Caco-2 (cell line): ENCODE results near the gene TGM3. TPM values are rescaled to one million over a fixed set of nuclear protein-coding genes. Genes with fewer than 3 reads are reported as not detected.

Experiments used
- BruUV-seq: library from RNA; stranded (reverse); fragments of 400-500 nt; replicated peaks from 2 replicates; lab custom pipeline; 2021; lab: Mats Ljungman, UMichigan
- CTCF ChIA-PET: fragments of 300-600 bp; sonication (Branson Sonifier 250); formaldehyde crosslinking; loops from one replicate; lab custom pipeline; 2022; ENCODE audit warnings: antibody characterized with exemption; lab: Charles Lee
- POLR2A ChIA-PET: fragments of 300-600 bp; sonication (Branson Sonifier 250); formaldehyde crosslinking; loops from one replicate; lab custom pipeline; 2022; ENCODE audit warnings: antibody characterized with exemption; lab: Charles Lee
- DNase-seq, 2 experiments: peaks; one replicate each; pipeline versions ENCODE4 v3.0.0 to v3.0.0-alpha.2; 2020 to 2022
- H3K27me3 ChIP-seq: replicated peaks from 2 replicates; pipeline ENCODE4 v1.6.0; 2011; ENCODE audit warnings: low read length; ENCODE audit not compliant: control insufficient read depth, insufficient read depth
- H3K36me3 ChIP-seq: 2 replicates; pipeline ENCODE4 v1.5.1; 2011; ENCODE audit warnings: low read length; ENCODE audit not compliant: control insufficient read depth, insufficient read depth
- H3K4me1 ChIP-seq: fragments of 250-450 bp; sonication (Bioruptor Pico); 2 replicates; pipeline ENCODE4 v1.5.1; 2020; ENCODE audit warnings: mild to moderate bottlenecking
- H3K4me3 ChIP-seq: 2 replicates; pipeline ENCODE4 v1.5.1; 2011; ENCODE audit warnings: low read depth, mild to moderate bottlenecking, control low read depth, low read length
- H3K9me3 ChIP-seq: fragments of 250-450 bp; sonication (Bioruptor Pico); 2 replicates; pipeline ENCODE4 v1.5.1; 2020; ENCODE audit warnings: mild to moderate bottlenecking, moderate library complexity
- H3K27ac Mint-ChIP-seq: one replicate; pipeline ENCODE4 v1.8.0; 2022; ENCODE audit warnings: mixed read lengths; ENCODE audit not compliant: unreplicated experiment
- H3K27me3 Mint-ChIP-seq: one replicate; pipeline ENCODE4 v1.8.0; 2022; ENCODE audit warnings: mixed read lengths; ENCODE audit not compliant: insufficient read depth, unreplicated experiment
- H3K36me3 Mint-ChIP-seq: one replicate; pipeline ENCODE4 v1.8.0; 2022; ENCODE audit warnings: mild to moderate bottlenecking, mixed read lengths; ENCODE audit not compliant: insufficient read depth, unreplicated experiment
- H3K4me1 Mint-ChIP-seq: one replicate; pipeline ENCODE4 v1.8.0; 2022; ENCODE audit warnings: low read depth, mixed read lengths; ENCODE audit not compliant: unreplicated experiment
- H3K4me3 Mint-ChIP-seq: one replicate; pipeline ENCODE4 v1.8.0; 2022; ENCODE audit warnings: mild to moderate bottlenecking, moderate library complexity, mixed read lengths; ENCODE audit not compliant: unreplicated experiment
- H3K9me3 Mint-ChIP-seq: one replicate; pipeline ENCODE4 v1.8.0; 2022; ENCODE audit warnings: mixed read lengths; ENCODE audit not compliant: unreplicated experiment
- CTCF ChIP-seq, 2 experiments: fragments of 200-600 bp in 1 of 2; IDR thresholded peaks; 1 replicate in 1 of 2; 2 replicates in 1 of 2; pipeline versions ENCODE4 v1.5.1 to v1.8.0; 2011 to 2022; ENCODE audit warnings: antibody characterized with exemption in 1 of 2, control low read depth in 1 of 2, inconsistent platforms in 1 of 2, low read depth in 1 of 2, low read length in 1 of 2, mild to moderate bottlenecking in 1 of 2, moderate library complexity in 1 of 2; ENCODE audit not compliant: insufficient read depth in 1 of 2, severe bottlenecking in 1 of 2, unreplicated experiment in 1 of 2
- intact Hi-C: fragments of 100-400 bp; cut with micrococcal nuclease; formaldehyde crosslinking; loops from one replicate; pipeline ENCODE4 v1.10.0; 2022; ENCODE audit not compliant: unreplicated experiment
- total RNA-seq: library from RNA; stranded (reverse); gene quantifications from 2 replicates; pipeline ENCODE4 v1.2.3, GENCODE V29; 2022

The TGM3 gene
- total RNA-seq, 1 experiment from 2014 or later: 0.20 TPM

GRCh38 chr20:2314759-2315439 lies 19.1 kb downstream of the TGM3 start:
- peaks cover 4% of the 10 kb centered on the region for H3K27me3 Mint-ChIP-seq
- H3K4me3 Mint-ChIP-seq: no peak overlapping the region
- no peaks in the 10 kb centered on the region for H3K9me3 Mint-ChIP-seq
- H3K27me3 ChIP-seq: no peaks in the 10 kb centered on the region
- POLR2A ChIA-PET: no interaction called here
- no peaks in the 10 kb centered on the region for H3K36me3 ChIP-seq
- H3K9me3 ChIP-seq: no peaks in the 10 kb centered on the region
- intact Hi-C loops: no loop called here
- CTCF ChIA-PET: no interaction called here
- peak in 1 of 2 experiments; percentile 66 for DNase-seq
- H3K4me3 ChIP-seq: no peak overlapping the region
- peaks cover 7% of the 10 kb centered on the region for H3K4me1 Mint-ChIP-seq
- no peak for TF ChIP-seq CTCF (IDR thresholded peaks at IDR 0.05; ENCODE audit: insufficient read depth in 1 of 2, low read depth in 1 of 2, low read length in 1 of 2, severe bottlenecking in 1 of 2, unreplicated experiment in 1 of 2)
- H3K27ac Mint-ChIP-seq: peak overlapping the region; percentile 57
- no TSS peak for BruUV-seq
- H3K4me1 ChIP-seq: no peaks in the 10 kb centered on the region
- no peaks in the 10 kb centered on the region for H3K36me3 Mint-ChIP-seq

- no peak overlapping the region for H3K4me3 ChIP-seq
- TF ChIP-seq CTCF (IDR thresholded peaks at IDR 0.05; ENCODE audit: insufficient read depth in 1 of 2, low read depth in 1 of 2, low read length in 1 of 2, severe bottlenecking in 1 of 2, unreplicated experiment in 1 of 2): no peak
- peaks cover 7% of the 10 kb centered on the region for H3K4me1 Mint-ChIP-seq
- no peaks in the 10 kb centered on the region for H3K36me3 Mint-ChIP-seq
- BruUV-seq: no TSS peak
- H3K27me3 ChIP-seq: no peaks in the 10 kb centered on the region
- H3K27ac Mint-ChIP-seq: no peak overlapping the region
- ChIA-PET CTCF (no interaction called here), POLR2A (no interaction called here)
- H3K9me3 ChIP-seq: no peaks in the 10 kb centered on the region
- H3K4me3 Mint-ChIP-seq: no peak overlapping the region
- intact Hi-C loops: no loop called here
- no peak for DNase-seq
- no peaks in the 10 kb centered on the region for H3K9me3 Mint-ChIP-seq
- no peaks in the 10 kb centered on the region for H3K36me3 ChIP-seq
- no peaks in the 10 kb centered on the region for H3K4me1 ChIP-seq
- peaks cover 4% of the 10 kb centered on the region for H3K27me3 Mint-ChIP-seq
Observed at GRCh38 chr20:2315440-2315778, 19.6 kb downstream of the TGM3 start.

GRCh38 chr20:2316847-2317495 lies 21.2 kb downstream of the TGM3 start:
- CTCF ChIA-PET: interaction anchor here (0.7 kb wide), 1 partner anchor 540 kb away, joined by 3 read pairs; no protein-coding TSS in a partner anchor

More at GRCh38 chr20:2316847-2317495, 21.2 kb downstream of the TGM3 start:
- Mint-ChIP-seq H3K36me3 (no peaks in the 10 kb centered on the region), H3K9me3 (no peaks in the 10 kb centered on the region), H3K4me1 (peaks cover 7% of the 10 kb centered on the region), H3K4me3 (no peak overlapping the region), H3K27ac (no peak overlapping the region), H3K27me3 (peaks cover 7% of the 10 kb centered on the region)
- Histone ChIP-seq H3K4me1 (no peaks in the 10 kb centered on the region), H3K36me3 (no peaks in the 10 kb centered on the region), H3K4me3 (no peak overlapping the region), H3K27me3 (no peaks in the 10 kb centered on the region), H3K9me3 (no peaks in the 10 kb centered on the region)
- DNase-seq: no peak
- POLR2A ChIA-PET: no interaction called here
- intact Hi-C loops: no loop called here
- BruUV-seq: no TSS peak
- TF ChIP-seq CTCF (IDR thresholded peaks at IDR 0.05; ENCODE audit: insufficient read depth in 1 of 2, low read depth in 1 of 2, low read length in 1 of 2, severe bottlenecking in 1 of 2, unreplicated experiment in 1 of 2): no peak
